Left ventricle myocardium inferior (tissue), 1 donor: Measurements from ENCODE around the gene KIF15. TPM values are rescaled to one million over a fixed set of nuclear protein-coding genes. Genes with fewer than 3 reads are reported as not detected.

Experiments
- DNase-seq: peaks from one replicate; pipeline ENCODE4 v3.0.0-alpha.2; 2020
- H3K27ac ChIP-seq: fragments of 200-600 bp; replicated peaks from 2 replicates; pipeline ENCODE4 v1.8.0; 2021
- H3K27me3 ChIP-seq: fragments of 200-600 bp; 2 replicates; pipeline ENCODE4 v1.8.0; 2021; ENCODE audit warnings: low read depth
- H3K36me3 ChIP-seq: fragments of 200-600 bp; 2 replicates; pipeline ENCODE4 v1.8.0; 2021
- H3K4me1 ChIP-seq: fragments of 200-600 bp; 2 replicates; pipeline ENCODE4 v1.8.0; 2021
- H3K4me3 ChIP-seq: fragments of 200-600 bp; 2 replicates; pipeline ENCODE4 v1.8.0; 2021; ENCODE audit warnings: mild to moderate bottlenecking, moderate library complexity
- H3K9me3 ChIP-seq: fragments of 200-600 bp; replicated peaks from 2 replicates; pipeline ENCODE4 v1.8.0; 2021
- CTCF ChIP-seq: fragments of 200-600 bp; IDR thresholded peaks from 2 replicates; pipeline ENCODE4 v1.8.0; 2021; ENCODE audit warnings: antibody characterized with exemption, mild to moderate bottlenecking, borderline replicate concordance
- intact Hi-C: fragments of 100-400 bp; cut with micrococcal nuclease; formaldehyde crosslinking; loops from one replicate; pipeline ENCODE4 v1.11.0; 2022
- total RNA-seq: library from RNA; stranded (reverse); fragmentation: NEBNext Ultra II Directional; extraction: Animal tissue kit (Norgen Biotek cat#: 25700); gene quantifications from one replicate; pipeline ENCODE4 v1.2.1, GENCODE V29; 2021
- donor health status: DM: no; HTN: yes; CAD: no; lungs with severe emphysema.

Gene KIF15
- total RNA-seq, 1 donor from 2014 or later, result 0.85 TPM

DNA sequence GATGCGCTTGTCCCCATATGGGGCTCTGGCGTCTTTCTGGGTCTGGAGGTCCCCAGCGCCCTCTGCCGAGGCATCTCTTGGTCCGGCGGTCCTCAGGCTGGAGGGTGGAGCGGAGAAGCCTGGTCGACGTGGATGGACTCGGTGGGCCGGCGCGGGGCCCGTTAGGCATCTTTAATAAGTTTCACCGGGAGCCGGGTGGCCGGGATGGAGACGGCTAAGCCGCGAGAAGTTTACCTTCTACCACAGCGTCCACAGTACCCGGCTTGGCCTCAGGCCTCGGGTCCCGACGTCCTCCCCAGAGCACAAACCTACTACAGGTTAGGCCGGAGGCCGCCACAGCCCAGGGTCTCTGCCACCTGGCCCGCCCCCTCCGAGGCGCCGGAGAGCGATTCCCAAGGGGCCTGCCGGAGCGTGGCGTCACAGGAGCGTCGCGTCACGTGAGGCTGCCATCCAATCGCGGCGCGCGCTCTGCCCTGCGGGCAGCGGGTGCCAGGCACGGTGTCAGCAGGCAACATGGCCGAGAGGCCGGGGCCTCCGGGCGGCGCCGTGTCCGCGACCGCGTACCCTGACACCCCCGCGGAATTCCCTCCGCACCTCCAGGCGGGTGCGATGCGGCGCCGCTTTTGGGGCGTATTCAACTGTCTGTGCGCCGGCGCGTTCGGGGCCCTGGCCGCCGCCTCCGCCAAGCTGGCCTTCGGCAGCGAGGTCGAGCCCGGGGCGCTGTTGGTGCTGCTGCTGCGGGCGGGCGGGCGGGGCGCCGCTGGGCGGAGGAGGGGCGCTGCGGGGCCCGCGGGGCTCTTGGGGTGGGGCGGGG lies 100.0 kb downstream of the KIF15 start, which contains the start of gene TMEM42:
Gene TMEM42, plus strand, starts transcription at position 501 of the 814 bp plus-strand sequence. Its CDS starts 13 bp downstream, at position 514.
- Histone ChIP-seq H3K4me1 (peaks cover 40% of the 10 kb centered on the region), H3K9me3 (peaks cover 5% of the 10 kb centered on the region), H3K27ac (peak within 1 kb of the TSS; percentile 95), H3K27me3 (no peaks in the 10 kb centered on the region), H3K4me3 (peak within 1 kb of the TSS; percentile 78), H3K36me3 (no peaks in the 10 kb centered on the region)
- intact Hi-C loops, result no loop called here
- peak; percentile 49 for TF ChIP-seq CTCF
- peak; percentile 91 for DNase-seq

DNA sequence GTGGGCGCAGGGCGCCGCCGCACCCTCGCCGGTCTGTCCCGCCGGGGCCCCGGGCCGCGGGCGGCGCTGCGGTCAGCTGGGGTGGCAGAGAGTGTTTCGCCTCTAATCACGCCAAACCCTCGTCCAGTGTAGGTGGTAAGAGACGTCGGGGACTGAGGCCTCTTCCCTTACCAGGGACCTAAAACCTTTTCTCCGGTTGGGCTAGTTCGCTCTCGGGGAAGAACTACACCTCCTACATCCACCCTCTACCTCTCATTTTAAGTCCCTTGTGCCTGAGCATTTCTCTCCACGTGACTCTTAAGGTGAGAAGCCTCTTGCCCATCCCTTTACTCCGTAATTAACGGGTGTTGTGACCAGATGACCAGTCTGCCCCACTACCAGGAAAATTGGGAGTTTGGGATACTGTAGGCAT lies 100.6 kb downstream of the KIF15 start:
- TF ChIP-seq CTCF, result no peak
- DNase-seq, result no peak
- H3K36me3 ChIP-seq, result no peaks in the 10 kb centered on the region
- peak overlapping the region; percentile 95 for H3K27ac ChIP-seq
- no peaks in the 10 kb centered on the region for H3K9me3 ChIP-seq
- H3K4me3 ChIP-seq, result peak overlapping the region; percentile 78
- H3K4me1 ChIP-seq, result peaks cover 40% of the 10 kb centered on the region
- no peaks in the 10 kb centered on the region for H3K27me3 ChIP-seq
- intact Hi-C loops, result no loop called here

DNA sequence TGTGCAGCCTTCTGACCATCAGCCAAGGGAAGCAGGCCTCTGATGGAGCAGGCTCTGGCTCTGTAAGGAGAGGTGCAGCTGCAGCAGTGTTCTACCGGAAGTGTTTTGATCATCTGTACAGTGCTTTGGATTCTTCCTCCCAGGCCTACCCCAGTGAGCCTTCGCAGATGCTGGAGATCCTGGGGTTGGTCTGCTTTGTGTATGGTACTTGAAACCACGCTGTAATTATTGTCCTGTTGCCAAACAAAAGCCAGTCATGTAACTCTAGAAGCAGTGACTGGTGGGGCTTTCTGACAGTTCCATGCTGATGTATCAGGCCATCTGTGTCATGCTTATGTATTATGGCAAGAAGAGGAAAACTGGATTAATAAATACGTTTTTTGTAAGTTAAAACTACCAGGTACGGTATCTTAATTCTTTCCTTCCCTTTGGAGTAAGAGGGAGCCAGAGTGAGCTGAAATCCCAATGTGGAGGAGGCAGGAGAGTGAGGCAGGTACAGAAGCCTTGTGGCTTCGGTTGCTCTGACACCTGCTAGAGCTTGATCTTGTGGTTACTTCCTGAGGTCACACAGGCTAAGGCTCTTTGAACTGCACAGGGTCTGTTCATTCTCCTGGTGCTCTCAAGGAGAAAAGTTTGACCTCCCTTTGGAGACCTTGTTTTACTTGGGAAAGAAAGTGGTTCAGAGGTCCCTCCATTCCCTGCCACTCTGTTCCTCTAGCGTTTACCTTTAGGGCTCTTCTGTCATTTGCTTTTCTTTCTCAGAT lies 103.9 kb downstream of the KIF15 start:
- Histone ChIP-seq H3K36me3 (no peaks in the 10 kb centered on the region), H3K4me1 (peaks cover 40% of the 10 kb centered on the region), H3K9me3 (no peaks in the 10 kb centered on the region), H3K4me3 (no peak overlapping the region), H3K27me3 (no peaks in the 10 kb centered on the region), H3K27ac (no peak overlapping the region)
- no peak for TF ChIP-seq CTCF
- intact Hi-C loops, result no loop called here
- DNase-seq, result no peak

DNA sequence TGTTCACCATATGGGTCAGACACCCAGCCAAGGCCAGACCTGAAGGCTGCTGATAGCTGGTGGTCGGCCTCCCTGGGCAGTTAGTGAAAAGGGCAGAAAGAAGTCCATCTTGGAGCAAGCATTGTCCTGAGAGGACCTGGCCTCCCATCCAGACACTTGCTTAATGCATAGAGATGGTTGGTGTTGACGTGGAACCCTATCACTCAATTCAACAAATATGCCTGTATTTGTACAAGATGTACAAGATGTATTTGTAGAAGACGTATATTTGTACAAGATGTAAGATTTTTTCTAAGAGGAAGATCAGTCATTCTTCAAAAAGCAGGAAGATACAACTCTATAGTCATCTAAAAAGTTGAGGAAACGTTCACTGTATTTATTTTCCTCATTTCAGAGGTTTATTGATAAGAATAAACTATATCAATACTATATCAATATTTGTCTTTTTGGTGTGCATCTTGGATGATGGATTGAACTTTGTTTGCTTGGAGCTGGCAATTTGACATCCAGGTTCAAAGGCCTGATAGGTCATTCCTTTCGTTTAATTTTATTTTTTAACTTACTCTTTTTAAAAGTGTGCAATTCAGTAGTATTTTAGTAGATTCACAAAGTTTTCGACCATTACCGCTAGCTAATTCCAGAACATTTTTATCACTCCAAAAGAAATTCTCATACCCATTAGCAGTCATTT lies 106.0 kb downstream of the KIF15 start:
- intact Hi-C loops, result no loop called here
- no peaks in the 10 kb centered on the region for H3K36me3 ChIP-seq
- H3K27me3 ChIP-seq, result no peaks in the 10 kb centered on the region

More for the DNA sequence above, 106.0 kb downstream of the KIF15 start:
- Histone ChIP-seq H3K27ac (no peak overlapping the region), H3K4me3 (no peak overlapping the region), H3K9me3 (no peaks in the 10 kb centered on the region), H3K4me1 (peaks cover 23% of the 10 kb centered on the region)
- TF ChIP-seq CTCF, result no peak
- DNase-seq, result no peak
